Stimulated activated CD8-positive, alpha-beta memory T cell treated with anti-CD3 and anti-CD28 coated beads, Interleukin-15, amount 100 ng/mL, for 4 hours (primary cell): Measurements from ENCODE around the gene TAF1A.
"Not testable (repeated sequence)": the region's sequence is repeated elsewhere in the genome, so short reads cannot be mapped to it uniquely, and the experiment has no call there.

ENCODE experiments used
- DNase-seq, 2 donors: peaks; one replicate each; pipeline ENCODE4 v3.0.0-alpha.2; 2020; ENCODE audit warnings: low read depth in 2 of 2

The TAF1A gene

DNA sequence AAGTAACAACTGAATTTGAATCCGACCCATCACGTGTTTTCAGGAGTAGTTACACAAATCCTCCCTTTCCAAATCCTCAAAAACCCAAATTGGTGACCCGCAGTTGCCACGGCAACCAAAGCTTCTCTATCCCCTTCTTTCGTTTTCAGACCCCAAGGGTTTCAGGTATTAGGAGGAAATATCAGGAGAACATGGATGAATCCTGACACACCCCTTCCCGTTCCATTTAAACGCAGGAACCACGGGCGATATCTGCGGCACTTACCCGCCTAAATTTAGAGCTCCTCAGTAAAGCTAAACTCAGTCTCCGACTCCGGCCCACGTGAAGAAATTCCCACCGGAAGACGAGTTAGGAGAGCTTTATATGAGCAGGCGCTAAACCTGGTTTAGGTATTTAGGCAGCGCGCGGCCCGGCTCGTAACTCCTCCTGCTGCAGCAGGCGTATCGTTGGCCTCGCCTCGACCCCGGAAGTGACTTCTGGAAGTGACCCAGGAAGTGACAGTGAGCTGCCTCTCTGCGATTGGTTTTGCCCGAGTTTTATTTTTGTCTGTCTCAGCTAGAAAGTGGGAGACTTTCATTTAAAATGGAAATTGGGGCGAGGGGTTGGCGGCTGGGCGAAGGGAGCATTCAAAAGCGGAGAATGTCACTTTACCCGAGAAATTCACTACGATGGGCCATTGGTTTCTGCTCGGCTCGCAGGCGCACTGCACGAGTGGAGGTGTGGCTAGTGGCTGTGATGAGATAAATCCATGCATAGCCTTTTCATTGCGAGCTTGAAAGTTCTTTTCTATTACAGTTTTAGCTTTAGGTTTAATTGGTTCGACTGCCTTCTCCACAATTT is at the start of gene TAF1A:
TAF1A (minus strand) TSS at position 472 of the 841 bp plus-strand sequence.
- peak; percentile 61 to 77 for DNase-seq

DNA sequence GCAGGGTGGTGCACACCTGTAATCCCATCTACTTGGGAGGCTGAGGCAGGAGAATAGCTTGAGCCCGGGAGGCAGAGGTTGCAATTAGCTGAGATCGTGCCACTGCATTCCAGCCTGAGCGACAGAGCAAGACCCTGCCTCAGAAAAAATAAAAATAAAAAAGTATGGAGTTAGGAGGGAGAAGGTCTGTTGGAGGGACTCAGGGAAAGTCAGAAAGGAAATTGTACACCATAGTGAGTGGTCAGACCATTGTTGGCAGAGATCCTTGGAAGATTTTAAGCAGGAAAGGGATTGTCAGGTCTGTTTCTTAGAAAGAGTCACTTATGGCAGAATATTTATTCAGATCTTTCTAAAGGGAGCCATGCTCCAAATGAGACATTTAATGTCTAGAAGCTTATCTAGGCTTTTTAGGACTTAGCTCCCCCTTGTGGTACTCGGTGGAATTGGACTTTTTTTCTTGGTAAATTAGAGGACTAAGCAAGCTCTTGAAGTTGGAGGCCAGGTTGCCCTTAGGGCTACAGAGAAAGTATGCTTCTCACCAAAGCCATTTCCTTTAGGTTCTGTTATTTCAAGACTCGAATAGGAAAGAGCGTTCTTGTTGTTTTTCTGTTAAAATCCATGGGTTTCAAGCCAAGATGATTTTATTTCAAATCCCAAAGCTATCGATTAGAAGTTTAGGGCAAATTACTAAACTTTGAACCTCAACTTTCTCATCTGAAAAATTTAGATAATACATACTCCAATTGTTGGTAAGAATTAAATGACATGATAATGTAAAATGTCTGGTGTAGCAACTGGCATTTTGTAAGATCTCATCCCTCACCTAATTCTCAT is 44.7 kb upstream of the TAF1A start:
- peak in 1 of 2 donors; percentile 53 for DNase-seq

- DNase-seq = no peak
Measured at GRCh38 chr1:222632749-222633148, 43.0 kb upstream of the TAF1A start.

DNA sequence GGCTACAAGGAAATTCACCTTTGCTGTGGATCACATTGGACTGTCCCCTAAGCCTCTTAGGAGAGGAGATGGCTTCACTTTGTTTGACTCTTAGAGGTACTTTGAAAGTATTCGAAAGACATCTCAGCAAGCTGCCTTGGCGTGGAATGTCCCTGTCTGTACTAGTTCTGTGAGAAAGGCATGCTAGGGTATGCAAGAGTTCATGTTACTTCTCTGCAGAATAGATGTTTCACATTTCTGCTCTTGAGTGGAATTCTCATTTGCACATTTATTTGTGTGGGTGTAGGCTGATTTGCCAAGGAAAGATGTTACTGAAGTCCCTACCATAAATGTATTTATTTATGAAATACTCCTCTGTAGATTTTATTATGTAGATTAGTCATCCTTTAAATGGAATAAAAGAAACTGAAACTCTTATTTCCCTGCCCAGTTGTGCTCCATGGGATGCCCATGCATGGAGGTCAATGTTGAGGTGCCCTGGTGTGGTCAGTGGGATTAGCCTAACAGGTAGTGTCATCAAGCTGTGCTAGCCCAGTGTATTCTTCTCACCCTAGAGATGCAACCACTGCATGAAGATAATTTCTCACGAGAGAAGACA is 42.0 kb upstream of the TAF1A start:
- DNase-seq = no peak

DNA sequence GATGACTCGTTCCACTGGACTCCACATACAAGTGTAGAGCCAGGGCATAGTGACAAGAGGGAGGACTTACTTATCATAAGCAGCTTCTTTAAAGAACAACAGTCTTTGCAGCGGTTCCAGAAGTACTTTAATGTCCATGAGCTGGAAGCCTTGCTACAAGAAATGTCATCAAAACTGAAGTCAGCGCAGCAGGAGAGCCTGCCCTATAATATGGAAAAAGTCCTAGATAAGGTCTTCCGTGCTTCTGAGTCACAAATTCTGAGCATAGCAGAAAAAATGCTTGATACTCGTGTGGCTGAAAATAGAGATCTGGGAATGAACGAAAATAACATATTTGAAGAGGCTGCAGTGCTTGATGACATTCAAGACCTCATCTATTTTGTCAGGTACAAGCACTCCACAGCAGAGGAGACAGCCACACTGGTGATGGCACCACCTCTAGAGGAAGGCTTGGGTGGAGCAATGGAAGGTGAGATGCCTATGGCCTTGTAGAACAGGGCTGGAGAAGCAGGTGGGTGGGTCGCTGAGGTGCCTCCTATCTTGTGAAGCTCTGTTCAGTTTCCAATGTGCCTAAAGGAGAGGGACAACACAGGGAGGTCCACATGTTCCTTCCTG is 40.3 kb upstream of the TAF1A start:
- DNase-seq = no peak

DNA sequence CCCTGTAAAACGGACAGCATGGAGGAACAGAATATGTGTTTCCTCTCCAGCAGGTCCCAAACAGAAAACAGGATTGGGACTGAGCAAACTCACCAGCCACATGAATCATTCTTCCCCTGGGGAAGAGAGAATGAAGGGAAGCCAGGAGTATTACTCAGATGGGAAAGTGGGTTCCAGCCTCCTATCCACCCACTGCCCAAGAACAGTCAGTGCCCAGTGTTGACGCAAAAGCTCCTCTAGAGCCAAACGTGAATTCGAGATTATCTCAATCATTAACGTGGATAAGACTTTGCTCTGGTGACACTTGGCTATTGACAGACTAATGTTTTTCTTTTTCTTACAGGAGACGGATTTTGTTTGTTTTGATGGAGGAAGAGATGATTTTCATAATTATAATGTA is 37.5 kb upstream of the TAF1A start:
- no peak for DNase-seq

GRCh38 chr1:222624214-222624613 is 34.5 kb upstream of the TAF1A start:
- DNase-seq = no peak

DNA sequence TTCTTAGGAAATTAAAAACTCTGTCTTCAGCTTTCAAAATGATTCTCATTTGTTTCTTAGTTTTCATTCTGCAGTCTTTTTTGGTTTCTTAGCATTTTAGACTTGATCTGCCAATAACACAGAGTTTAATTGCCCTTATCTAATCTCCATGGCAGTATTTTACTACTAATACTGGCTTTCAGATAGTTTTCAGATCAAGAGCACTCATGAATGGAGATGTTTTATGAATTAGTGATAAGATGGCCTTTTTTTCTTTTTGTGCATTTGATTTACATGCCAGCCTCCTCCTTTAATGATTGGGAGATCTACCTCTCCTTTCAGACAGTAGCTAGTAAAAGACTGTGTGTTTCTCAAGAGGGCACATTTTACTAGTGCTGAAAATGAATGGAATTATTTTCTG is 33.7 kb upstream of the TAF1A start:
- no peak for DNase-seq

DNA sequence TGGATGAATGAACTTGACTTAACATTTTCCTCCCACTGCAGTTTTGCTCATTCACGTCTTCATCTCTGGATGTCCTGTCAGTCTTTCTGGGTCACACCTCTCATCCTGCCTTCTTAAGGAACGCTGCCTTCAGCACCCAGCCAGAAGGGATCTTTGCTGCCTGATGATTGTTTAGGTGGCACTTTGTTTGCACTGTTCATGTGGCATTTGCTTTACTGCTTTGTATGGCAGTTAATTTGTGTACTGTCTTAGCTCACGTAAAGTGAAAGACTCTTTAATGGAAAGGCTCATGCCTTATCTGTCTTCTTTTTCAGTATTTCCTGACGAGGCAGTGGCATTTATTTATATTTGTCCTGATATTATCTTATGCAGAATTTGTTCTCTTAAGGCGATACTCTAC is 33.0 kb upstream of the TAF1A start:
- no peak for DNase-seq

DNA sequence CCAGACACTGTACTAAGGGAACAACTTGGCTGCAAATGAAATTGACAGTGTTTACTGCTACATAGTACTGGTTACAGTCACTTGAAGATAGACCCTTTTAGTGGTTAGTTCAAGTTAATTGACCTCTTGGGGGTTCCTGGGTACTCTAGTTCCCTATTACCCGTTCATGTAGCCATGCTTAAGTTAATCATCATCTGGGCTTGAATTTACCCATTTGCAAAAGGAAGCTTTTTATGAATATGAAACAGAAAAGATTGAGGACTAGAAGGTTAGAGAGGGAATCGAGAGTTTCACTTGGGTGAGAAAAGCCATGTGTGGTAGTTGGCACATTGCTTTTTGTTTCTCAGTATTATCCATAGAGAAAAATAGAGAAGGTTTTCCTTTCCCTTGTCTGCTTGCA is 30.8 kb upstream of the TAF1A start:
- DNase-seq = no peak

- DNase-seq = no peak
Measured at GRCh38 chr1:222618880-222619596, 29.3 kb upstream of the TAF1A start.

DNA sequence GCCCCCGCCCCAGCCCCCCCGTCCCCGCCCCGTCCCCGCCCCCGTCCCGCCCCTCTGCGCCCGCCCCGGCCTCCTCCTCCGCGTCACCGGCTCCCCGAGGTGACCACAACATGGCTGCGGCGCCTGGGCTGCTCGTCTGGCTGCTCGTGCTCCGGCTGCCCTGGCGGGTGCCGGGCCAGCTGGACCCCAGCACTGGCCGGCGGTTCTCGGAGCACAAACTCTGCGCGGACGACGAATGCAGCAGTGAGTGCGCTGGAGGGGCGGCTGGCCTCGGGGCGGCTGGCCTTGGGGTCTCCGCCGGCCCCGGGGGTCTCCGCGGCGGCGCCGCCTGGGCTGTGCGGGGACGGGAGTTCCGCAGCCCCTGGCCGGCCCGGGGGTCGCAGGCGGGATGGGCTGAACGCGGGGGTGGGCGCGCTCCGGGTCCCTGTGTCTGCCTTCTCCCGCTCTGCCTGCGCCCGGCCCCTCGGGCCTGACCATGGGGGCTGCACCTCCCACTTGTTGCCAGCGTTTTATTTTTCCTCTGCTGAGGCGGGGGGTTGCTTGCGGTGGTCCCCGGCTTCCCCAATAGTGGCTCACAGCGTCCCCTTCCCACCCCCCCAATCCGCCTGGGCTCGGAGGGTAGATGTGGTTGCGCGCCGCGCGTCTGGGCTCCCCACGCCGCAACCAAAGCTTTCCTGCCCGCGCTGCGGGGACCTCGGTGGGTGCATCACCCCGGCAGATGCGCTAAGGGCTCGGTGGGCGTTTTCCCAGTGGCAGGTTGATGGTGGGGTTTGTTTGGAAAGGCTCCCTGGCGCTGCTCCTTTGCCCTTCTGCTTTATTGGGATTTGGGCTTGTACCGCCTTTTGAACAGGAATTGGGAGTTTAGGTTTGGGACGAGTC is 28.5 kb upstream of the TAF1A start, which contains the start of gene MIA3:
MIA3 (plus strand) TSS at position 97 of the 879 bp plus-strand sequence; CDS start at position 111, 14 bp downstream.
- peak; percentile 3 to 23 for DNase-seq

DNA sequence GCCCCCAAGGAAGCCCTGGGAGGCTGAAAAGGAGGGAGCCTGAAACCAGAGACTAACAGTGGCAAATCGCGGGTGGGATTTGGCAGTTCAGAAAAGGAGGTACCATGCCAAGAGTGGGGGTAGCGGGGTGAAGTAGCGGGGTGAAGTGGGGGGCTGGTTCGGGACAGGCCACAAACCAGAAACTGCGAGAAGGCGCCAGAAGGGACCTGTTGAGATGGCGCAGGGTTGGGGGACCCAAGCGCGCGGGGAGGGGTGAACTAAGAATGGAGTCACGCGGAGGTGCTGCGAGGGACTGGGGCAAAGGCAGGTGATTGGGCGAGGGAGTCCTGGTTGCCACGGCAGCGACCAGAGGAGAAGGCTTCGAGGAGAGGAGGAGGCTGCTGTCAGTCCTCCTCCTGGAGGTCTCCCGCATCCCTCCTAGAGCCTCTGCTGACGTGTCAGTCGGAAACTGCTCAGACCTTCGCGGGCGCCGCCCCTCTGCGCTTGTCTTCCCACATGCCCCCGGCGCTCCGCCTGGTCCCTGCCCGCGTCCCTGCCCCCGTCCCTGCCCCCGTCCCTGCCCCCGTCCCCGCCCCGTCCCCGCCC is 27.7 kb upstream of the TAF1A start:
- DNase-seq = peak; percentile 84 to 87

DNA sequence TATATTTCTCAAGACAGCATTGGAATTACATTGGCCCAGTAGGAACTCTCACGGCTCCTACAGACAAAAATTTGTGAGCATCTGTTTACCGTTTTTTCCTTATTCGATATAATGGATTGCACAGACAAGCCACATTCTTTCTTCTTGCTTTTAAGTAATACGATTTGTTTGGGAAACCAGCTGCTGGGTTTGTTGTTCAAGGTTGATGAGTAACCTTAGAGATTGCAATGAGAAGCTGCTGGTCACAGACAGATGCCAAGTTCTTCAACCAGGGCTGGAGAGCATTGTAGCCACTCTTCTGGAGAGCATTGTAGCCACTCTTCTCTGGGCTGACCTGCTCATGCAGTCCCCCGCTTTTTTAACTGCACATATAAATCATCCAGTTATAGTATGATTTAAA is 26.8 kb upstream of the TAF1A start:
- no peak for DNase-seq

DNA sequence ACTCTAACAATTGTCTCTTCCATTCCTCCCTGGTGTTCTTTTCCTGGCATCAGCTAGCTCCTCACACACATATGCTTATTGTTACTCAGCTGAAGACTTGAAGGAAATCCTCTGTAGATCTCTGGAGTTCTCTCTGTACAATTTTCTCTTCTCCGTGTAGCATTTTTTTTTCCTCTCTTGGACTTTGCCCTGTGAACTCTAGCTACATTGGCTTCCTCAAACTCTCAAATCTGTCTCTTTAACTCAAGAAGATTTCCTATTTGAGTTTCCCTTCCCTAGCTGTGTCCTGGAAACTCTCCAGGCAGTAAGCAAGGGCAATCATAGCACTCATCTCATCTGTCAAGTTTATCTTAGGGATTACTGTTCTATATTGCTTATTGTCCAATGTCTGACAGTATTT is 23.9 kb upstream of the TAF1A start:
- DNase-seq = no peak

DNA sequence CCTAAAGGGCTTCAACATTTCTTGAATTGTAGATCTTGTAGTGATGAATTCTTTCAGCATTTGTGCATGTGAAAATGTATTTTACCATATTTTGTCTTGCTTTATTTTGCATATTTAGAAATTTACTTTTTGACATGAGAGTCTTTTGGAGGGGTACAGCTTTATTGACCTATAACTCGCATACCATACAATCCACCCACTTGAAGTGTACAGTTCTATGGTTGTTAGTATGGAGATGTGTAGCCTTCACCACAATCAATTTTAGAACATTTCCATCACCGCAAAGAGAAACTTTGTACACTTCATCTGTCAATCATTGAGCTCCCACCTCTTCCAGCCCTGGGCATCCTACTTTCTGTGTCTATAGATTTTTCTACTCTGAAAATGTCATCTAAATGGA is 21.0 kb upstream of the TAF1A start:
- DNase-seq = no peak

DNA sequence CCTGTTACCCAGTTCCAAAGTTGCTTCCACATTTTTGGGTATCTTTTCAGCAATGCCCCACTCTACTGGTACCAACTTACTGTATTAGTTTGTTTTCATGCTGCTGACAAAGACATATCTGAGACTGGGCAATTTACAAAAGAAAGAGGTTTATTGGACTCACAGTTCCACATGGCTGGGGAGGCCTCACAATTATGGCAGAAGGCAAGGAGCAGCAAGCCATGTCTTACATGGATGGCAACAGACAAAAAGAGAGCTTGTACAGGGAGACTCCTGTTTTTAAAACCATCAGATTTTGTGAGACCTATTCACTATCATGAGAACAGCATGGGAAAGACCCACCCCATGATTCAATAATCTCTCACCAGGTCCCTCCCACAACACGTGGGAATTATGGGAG is 19.4 kb upstream of the TAF1A start:
- DNase-seq = not testable (repeated sequence)

DNA sequence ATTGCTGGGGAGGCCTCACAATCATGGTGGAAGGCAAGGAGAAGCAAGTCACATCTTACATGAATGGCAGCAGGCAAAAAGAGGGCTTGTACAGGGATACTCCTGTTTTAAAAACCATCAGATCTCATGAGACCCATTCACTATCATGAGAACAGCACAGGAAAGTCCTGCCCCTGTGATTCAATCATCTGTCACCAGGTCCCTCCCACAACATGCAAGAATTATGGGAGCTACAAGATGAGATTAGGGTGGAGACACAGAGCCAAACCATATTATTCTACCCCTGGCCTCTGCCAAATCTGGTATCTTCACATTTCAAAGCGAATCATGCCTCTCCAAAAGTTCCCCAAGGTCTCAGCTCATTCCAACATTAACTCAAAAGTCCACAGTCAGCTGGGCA is 17.0 kb upstream of the TAF1A start:
- no peak for DNase-seq

GRCh38 chr1:222601257-222601656 is 11.5 kb upstream of the TAF1A start:
- DNase-seq = no peak

DNA sequence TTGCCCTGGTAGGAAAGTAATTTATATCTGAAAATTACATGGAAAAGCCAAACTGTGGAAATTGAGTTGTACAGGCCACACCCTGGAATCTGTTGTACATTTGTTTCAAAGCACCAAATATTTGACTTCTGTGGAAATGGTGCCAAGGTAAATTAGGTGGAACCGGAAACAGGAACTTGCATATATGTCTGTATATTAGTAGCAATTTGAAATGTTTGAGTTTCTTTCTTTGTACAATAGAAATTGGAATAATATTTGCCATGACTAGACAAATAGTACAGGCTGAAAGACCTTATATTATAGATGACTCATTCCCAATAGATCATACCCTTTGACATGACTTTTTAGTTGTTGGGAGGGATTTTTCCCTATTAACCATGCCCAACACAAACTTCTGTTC is 10.5 kb upstream of the TAF1A start:
- no peak for DNase-seq
